GM12878 (cell line): ENCODE data around the gene RAB15. TPM values are rescaled to one million over a fixed set of nuclear protein-coding genes. Genes with fewer than 3 reads are reported as not detected.
A peak's percentile ranks its signal among the peaks of the same experiment; 100 is the strongest.

Experiments used
- ATAC-seq: fragments of 200-7000 bp; cut with Tn5 transposase; 3 replicates; pipeline ENCODE4 v1.9.1; 2020; ENCODE audit warnings: mild to moderate bottlenecking, moderate library complexity
- BruUV-seq: library from RNA; stranded (reverse); fragments of 400-500 nt; replicated peaks from 2 replicates; lab custom pipeline; 2021; lab: Mats Ljungman, UMichigan
- CTCF ChIA-PET: fragments of 300-600 bp; sonication (Branson Sonifier 250); formaldehyde crosslinking; extraction: SDS; loops from one replicate; lab custom pipeline; 2021; ENCODE audit warnings: inconsistent platforms; lab: Yijun Ruan, JAX
- POLR2A ChIA-PET: fragments of 350-600 bp; formaldehyde crosslinking; extraction: SDS; loops from one replicate; lab custom pipeline; 2021; ENCODE audit warnings: inconsistent platforms; lab: Charles Lee
- RAD21 ChIA-PET: fragments of 300-600 bp; sonication (Branson Sonifier 250); formaldehyde crosslinking; loops from one replicate; lab custom pipeline; 2023; ENCODE audit warnings: antibody characterized with exemption; ENCODE audit not compliant: unreplicated experiment; lab: Charles Lee
- SMC1A ChIA-PET: fragments of 300-600 bp; sonication (Branson Sonifier 250); formaldehyde crosslinking; loops from one replicate; lab custom pipeline; 2023; ENCODE audit not compliant: unreplicated experiment, uncharacterized antibody; lab: Charles Lee
- DNase-seq: peaks from one replicate; pipeline ENCODE4 v3.0.0-alpha.2; 2011; ENCODE audit warnings: low read depth, low spot score
- FAIRE-seq: peaks from 3 replicates; lab custom pipeline; 2011; peaks lifted over from hg19 to GRCh38; lab: Jason Lieb, UNC
- H2AFZ ChIP-seq: 2 replicates; pipeline ENCODE4 v1.6.0; 2011; ENCODE audit warnings: low read depth, low read length, control low read depth; ENCODE audit not compliant: control insufficient read depth
- H3K27ac ChIP-seq: 2 replicates; pipeline ENCODE4 v1.5.1; 2011; ENCODE audit warnings: control low read depth; ENCODE audit not compliant: control insufficient read depth, insufficient read depth
- H3K27me3 ChIP-seq, 2 experiments: replicated peaks in 1 of 2; 2 replicates each; pipeline versions ENCODE4 v1.6.0 to v1.6.1; 2011; ENCODE audit warnings: low read length in 1 of 2; ENCODE audit not compliant: control insufficient read depth in 2 of 2, insufficient read depth in 2 of 2
- H3K36me3 ChIP-seq, 2 experiments: 2 replicates each; pipeline ENCODE4 v1.5.1; 2011; ENCODE audit warnings: low read length in 1 of 2; ENCODE audit not compliant: control insufficient read depth in 2 of 2, insufficient read depth in 2 of 2
- H3K4me1 ChIP-seq: 2 replicates; pipeline ENCODE4 v1.6.1; 2011; ENCODE audit warnings: mild to moderate bottlenecking, low read length, moderate library complexity, mixed read lengths; ENCODE audit not compliant: control insufficient read depth, insufficient read depth
- H3K4me2 ChIP-seq: 2 replicates; pipeline ENCODE4 v1.6.0; 2011; ENCODE audit warnings: control low read depth; ENCODE audit not compliant: control insufficient read depth, insufficient read depth
- H3K4me3 ChIP-seq: fragments of 200-600 bp; sonication (generic); 2 replicates; pipeline ENCODE4 v1.5.1; 2016
- H3K79me2 ChIP-seq: 2 replicates; pipeline ENCODE4 v1.6.0; 2011; ENCODE audit warnings: low read length; ENCODE audit not compliant: control insufficient read depth, insufficient read depth
- H3K9ac ChIP-seq: 2 replicates; pipeline ENCODE4 v1.8.0; 2011; ENCODE audit warnings: low read length, control low read depth, mixed read lengths; ENCODE audit not compliant: control insufficient read depth, insufficient read depth
- H3K9me3 ChIP-seq: replicated peaks from 3 replicates; pipeline ENCODE4 v1.5.1; 2011; ENCODE audit warnings: mild to moderate bottlenecking, low read length; ENCODE audit not compliant: control insufficient read depth, insufficient read depth
- H4K20me1 ChIP-seq: 2 replicates; pipeline ENCODE4 v1.6.0; 2011; ENCODE audit not compliant: control insufficient read depth, insufficient read depth
- EZH2 ChIP-seq: IDR thresholded peaks from 2 replicates; pipeline ENCODE4 v1.6.1; 2012; ENCODE audit warnings: low read depth, mild to moderate bottlenecking, control low read depth, inconsistent platforms, low read length, borderline replicate concordance; ENCODE audit not compliant: control insufficient read depth
- HDAC2 ChIP-seq: fragments of 200-600 bp; sonication (generic); IDR thresholded peaks from 2 replicates; pipeline ENCODE4 v1.6.1; 2017
- JUND ChIP-seq: IDR thresholded peaks from 2 replicates; pipeline ENCODE4 v1.6.1; 2012; ENCODE audit warnings: low read depth, mild to moderate bottlenecking, low read length, improper control_type of control experiment, moderate library complexity
- POLR2A ChIP-seq: IDR thresholded peaks from 2 replicates; pipeline ENCODE4 v1.6.1; 2011; ENCODE audit warnings: low read depth, mild to moderate bottlenecking, low read length
- POLR2AphosphoS5 ChIP-seq: IDR thresholded peaks from 2 replicates; pipeline ENCODE4 v1.6.1; 2011; ENCODE audit warnings: mild to moderate bottlenecking, low read length, inconsistent platforms
- RFX5 ChIP-seq: IDR thresholded peaks from 2 replicates; pipeline ENCODE4 v1.6.1; 2011; ENCODE audit warnings: low read depth, low read length, improper control_type of control experiment
- STAT3 ChIP-seq: IDR thresholded peaks from 2 replicates; pipeline ENCODE4 v1.6.1; 2011; ENCODE audit warnings: low read depth, low read length, improper control_type of control experiment
- TBL1XR1 ChIP-seq: IDR thresholded peaks from 2 replicates; pipeline ENCODE4 v1.6.1; 2012; ENCODE audit warnings: low read depth, low read length, improper control_type of control experiment
- WGBS: methylation state at CpG from one replicate; pipeline ENCODE4 v1.1.6; 2016; ENCODE audit warnings: low lambda C conversion rate; ENCODE audit not compliant: insufficient replicate concordance, insufficient coverage; ENCODE audit errors: missing lambda C conversion rate; 5-methylcytosine and 5-hydroxymethylcytosine counted together
- in situ Hi-C: fragments of 300-500 bp; cut with MboI; formaldehyde crosslinking; loops from 9 replicates; pipeline ENCODE4 v1.14.3; 2018; ENCODE audit warnings: mixed read lengths
- intact Hi-C: fragments of 100-400 bp; cut with micrococcal nuclease; formaldehyde crosslinking; loops from one replicate; pipeline ENCODE4 v1.14.2; 2022; ENCODE audit not compliant: unreplicated experiment
- polyA plus RNA-seq, 11 experiments: library from polyadenylated mRNA; depleted of rRNA in 4 of 11; unstranded in 6 of 11; stranded (reverse) in 5 of 11; fragments of >200 nt; fragmentation: Nextera tagmentation in 4 of 11; fragmentation: Illumina TruSeq in 1 of 11; extraction: Ambion mirVana in 4 of 11; extraction: Trizol in 1 of 11; gene quantifications; 1 replicate in 1 of 11; 2 replicates in 10 of 11; pipeline versions ENCODE4 v1.2.1 to v1.2.3, GENCODE V29; 2011 to 2016; ENCODE audit warnings: inconsistent platforms in 2 of 11, missing spikeins in 2 of 11, low read depth in 1 of 11
- total RNA-seq, 4 experiments: library from RNA; depleted of rRNA in 3 of 4; stranded (reverse); fragments of >200 nt in 3 of 4; fragmentation: Illumina TruSeq in 1 of 4; extraction: Trizol in 1 of 4; gene quantifications; 2 replicates each; pipeline versions ENCODE4 v1.2.1 to v1.2.3, GENCODE V29; 2013 to 2021
- TF ChIP-seq, protein P1 (sequence below): IDR thresholded peaks from 2 replicates; pipeline ENCODE4 v1.6.1; 2012; ENCODE audit warnings: low read depth, low read length, improper control_type of control experiment
- TF ChIP-seq, protein P2 (sequence below), 3 experiments: IDR thresholded peaks in 2 of 3; conservative IDR thresholded peaks in 1 of 3; 2 replicates each; pipeline ENCODE4 v1.5.1; 2011; ENCODE audit warnings: low read depth in 3 of 3, low read length in 3 of 3, mild to moderate bottlenecking in 3 of 3, control low read depth in 2 of 3, moderate library complexity in 2 of 3, inconsistent platforms in 1 of 3, mixed read lengths in 1 of 3; ENCODE audit not compliant: control insufficient read depth in 2 of 3, insufficient read depth in 1 of 3; ENCODE audit errors: extremely low read depth in 1 of 3

Gene RAB15
- total and polyA plus RNA-seq, 10 of the 15 experiments (the other 5 are each of a cell fraction or from before 2014, with no cell fraction given) = 0.32 to 3.9 (median 2.1) TPM

GRCh38 chr14:64987438-64987767, 15.3 kb upstream of the RAB15 start:
- no peaks in the 10 kb centered on the region for H4K20me1 ChIP-seq
- DNase-seq (no peak), FAIRE-seq (no peak), ATAC-seq (no peak; the same call in 2 of the 3 replicates)
- H3K4me1 ChIP-seq = peaks cover 29% of the 10 kb centered on the region
- H3K27me3 ChIP-seq = no peaks in the 10 kb centered on the region
- SMC1A ChIA-PET = interaction anchor here (0.6 to 4.9 kb wide), 10 partner anchors 9 to 424 kb away, joined by 3 to 55 read pairs (median 4); partner anchors contain the start of gene CHURC1
- H3K36me3 ChIP-seq = no peaks in the 10 kb centered on the region
- peaks cover 48% of the 10 kb centered on the region for H3K79me2 ChIP-seq
- no peaks in the 10 kb centered on the region; the same call in 2 of the 3 replicates for H3K9me3 ChIP-seq
- intact Hi-C loops (loop anchor here (2.0 to 10.0 kb wide), 5 partner anchors 73 to 313 kb away; partner anchors contain the start of genes CHURC1 and MAX), in situ Hi-C loops (no loop called here)
- peak overlapping the region; percentile 81 for H3K4me2 ChIP-seq
- TF ChIP-seq STAT3 (no peak), RFX5 (no peak)
- RAD21 ChIA-PET = interaction anchor here (0.7 to 3.9 kb wide), 23 partner anchors 7 to 428 kb away, joined by 3 to 28 read pairs (median 5); partner anchors contain the start of genes CHURC1 and MAX
- CTCF ChIA-PET = interaction anchor here (0.6 to 9.5 kb wide), 15 partner anchors 13 to 490 kb away, joined by 3 to 109 read pairs (median 4); partner anchors contain the start of gene CHURC1
- H3K9ac ChIP-seq = peak overlapping the region; percentile 72
- peak overlapping the region; percentile 93 for H3K4me3 ChIP-seq
- 0% methylated on average over 8 of the region's 8 CpGs for WGBS
- H2AFZ ChIP-seq = peak overlapping the region; percentile 77
- H3K27ac ChIP-seq = peak overlapping the region; percentile 80
- POLR2A ChIA-PET = interaction anchor here (0.6 to 1.1 kb wide), 4 partner anchors 8 to 73 kb away, joined by 3 to 6 read pairs (median 5); no protein-coding TSS in a partner anchor
- BruUV-seq = no TSS peak

GRCh38 chr14:64986648-64987437, 14.7 kb upstream of the RAB15 start, which contains the start of gene FNTB:
TSS of gene FNTB (plus strand) at chr14:64986895. CDS start at chr14:64986954, 59 bp downstream.
- H3K9ac ChIP-seq = peak within 1 kb of the TSS; percentile 72
- H3K9me3 ChIP-seq = no peaks in the 10 kb centered on the region; the same call in 2 of the 3 replicates
- peak within 1 kb of the TSS; percentile 77 for H2AFZ ChIP-seq
- in situ Hi-C loops (no loop called here), intact Hi-C loops (loop anchor here (1.0 to 10.0 kb wide), 6 partner anchors 33 to 312 kb away; partner anchors contain the start of genes CHURC1 and MAX)
- BruUV-seq = TSS peak; percentile 66
- FAIRE-seq (peak; percentile 89), ATAC-seq (peak; percentile 99), DNase-seq (peak; percentile 94)
- H3K27ac ChIP-seq = peak within 1 kb of the TSS; percentile 80
- ChIA-PET RAD21 (interaction anchor here (0.6 to 3.9 kb wide), 25 partner anchors 8 to 428 kb away, joined by 3 to 28 read pairs (median 4); partner anchors contain the start of genes CHURC1 and MAX), SMC1A (interaction anchor here (0.6 to 4.9 kb wide), 18 partner anchors 8 to 424 kb away, joined by 3 to 55 read pairs (median 4); partner anchors contain the start of gene CHURC1), POLR2A (interaction anchor here (0.6 to 1.1 kb wide), 4 partner anchors 8 to 72 kb away, joined by 3 to 6 read pairs (median 5); no protein-coding TSS in a partner anchor), CTCF (interaction anchor here (0.6 to 9.5 kb wide), 18 partner anchors 13 to 490 kb away, joined by 3 to 109 read pairs (median 4); partner anchors contain the start of gene CHURC1)
- peak within 1 kb of the TSS; percentile 93 for H3K4me3 ChIP-seq
- H3K4me2 ChIP-seq = peak within 1 kb of the TSS; percentile 93
- peaks cover 46% of the 10 kb centered on the region for H3K79me2 ChIP-seq
- H3K27me3 ChIP-seq = no peaks in the 10 kb centered on the region
- no peaks in the 10 kb centered on the region for H4K20me1 ChIP-seq
- H3K36me3 ChIP-seq = no peaks in the 10 kb centered on the region
- H3K4me1 ChIP-seq = peaks cover 26% of the 10 kb centered on the region
- WGBS = under 1% methylated on average over 54 of the region's 65 CpGs
- TF ChIP-seq EZH2 (no peak), POLR2A (peak; percentile 82), TBL1XR1 (no peak), JUND (no peak), HDAC2 (no peak), POLR2AphosphoS5 (peak; percentile 73)
- TF ChIP-seq, protein P1, sequence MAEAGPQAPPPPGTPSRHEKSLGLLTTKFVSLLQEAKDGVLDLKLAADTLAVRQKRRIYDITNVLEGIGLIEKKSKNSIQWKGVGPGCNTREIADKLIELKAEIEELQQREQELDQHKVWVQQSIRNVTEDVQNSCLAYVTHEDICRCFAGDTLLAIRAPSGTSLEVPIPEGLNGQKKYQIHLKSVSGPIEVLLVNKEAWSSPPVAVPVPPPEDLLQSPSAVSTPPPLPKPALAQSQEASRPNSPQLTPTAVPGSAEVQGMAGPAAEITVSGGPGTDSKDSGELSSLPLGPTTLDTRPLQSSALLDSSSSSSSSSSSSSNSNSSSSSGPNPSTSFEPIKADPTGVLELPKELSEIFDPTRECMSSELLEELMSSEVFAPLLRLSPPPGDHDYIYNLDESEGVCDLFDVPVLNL = peak; percentile 79
- TF ChIP-seq, protein P2, sequence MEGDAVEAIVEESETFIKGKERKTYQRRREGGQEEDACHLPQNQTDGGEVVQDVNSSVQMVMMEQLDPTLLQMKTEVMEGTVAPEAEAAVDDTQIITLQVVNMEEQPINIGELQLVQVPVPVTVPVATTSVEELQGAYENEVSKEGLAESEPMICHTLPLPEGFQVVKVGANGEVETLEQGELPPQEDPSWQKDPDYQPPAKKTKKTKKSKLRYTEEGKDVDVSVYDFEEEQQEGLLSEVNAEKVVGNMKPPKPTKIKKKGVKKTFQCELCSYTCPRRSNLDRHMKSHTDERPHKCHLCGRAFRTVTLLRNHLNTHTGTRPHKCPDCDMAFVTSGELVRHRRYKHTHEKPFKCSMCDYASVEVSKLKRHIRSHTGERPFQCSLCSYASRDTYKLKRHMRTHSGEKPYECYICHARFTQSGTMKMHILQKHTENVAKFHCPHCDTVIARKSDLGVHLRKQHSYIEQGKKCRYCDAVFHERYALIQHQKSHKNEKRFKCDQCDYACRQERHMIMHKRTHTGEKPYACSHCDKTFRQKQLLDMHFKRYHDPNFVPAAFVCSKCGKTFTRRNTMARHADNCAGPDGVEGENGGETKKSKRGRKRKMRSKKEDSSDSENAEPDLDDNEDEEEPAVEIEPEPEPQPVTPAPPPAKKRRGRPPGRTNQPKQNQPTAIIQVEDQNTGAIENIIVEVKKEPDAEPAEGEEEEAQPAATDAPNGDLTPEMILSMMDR (IDR thresholded peaks at IDR 0.05 in 2 of 3, conservative IDR thresholded peaks at IDR 0.05 in 1 of 3; ENCODE audit: control insufficient read depth in 2 of 3, extremely low read depth in 1 of 3, insufficient read depth in 1 of 3, low read depth in 3 of 3, low read length in 3 of 3) = peak; percentile 78 to 99 (median 97); a peak in 5 of 6 replicates
